HT-29 (cell line): ENCODE measurements around the gene SYNDIG1. TPM values are rescaled to one million over a fixed set of nuclear protein-coding genes. Genes with fewer than 3 reads are reported as not detected.

Source experiments
- DNase-seq: peaks from one replicate; pipeline ENCODE4 v3.0.0-alpha.2; 2015; ENCODE audit warnings: low spot score
- total RNA-seq: library from RNA; depleted of rRNA; stranded (reverse); fragments of >200 nt; shearing (Covaris generic); gene quantifications from 2 replicates; pipeline ENCODE4 v1.2.3, GENCODE V29; 2014

Gene SYNDIG1
- total RNA-seq, 1 experiment from 2014 or later, result not detected

- DNase-seq, result no peak
These were observed 161.2 kb downstream of the SYNDIG1 start for GRCh38 chr20:24630486-24631172.

- no peak for DNase-seq
These were observed 161.7 kb downstream of the SYNDIG1 start for GRCh38 chr20:24631173-24631505.

DNA sequence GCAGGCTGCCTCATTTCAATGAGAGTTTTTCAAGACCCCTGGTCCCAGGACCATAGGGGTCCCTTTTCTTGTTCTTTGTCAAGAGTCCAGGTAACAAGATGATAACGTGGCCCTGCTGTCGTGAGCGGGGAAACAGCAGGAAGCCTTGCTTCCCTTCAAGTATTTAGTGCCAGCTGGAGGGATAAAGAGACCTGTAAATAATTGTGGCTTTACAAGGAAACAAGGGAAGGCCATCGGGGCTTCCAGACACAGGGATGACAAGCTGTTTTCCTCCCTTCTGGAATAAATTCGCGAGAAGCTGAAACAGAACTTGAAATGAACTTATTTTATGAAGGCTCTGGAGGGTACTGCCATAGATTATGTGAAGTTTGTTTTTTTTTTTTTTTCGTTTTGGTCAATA lies 163.2 kb downstream of the SYNDIG1 start:
- no peak for DNase-seq

- no peak for DNase-seq
These were observed 163.6 kb downstream of the SYNDIG1 start for GRCh38 chr20:24633026-24633425.

DNA sequence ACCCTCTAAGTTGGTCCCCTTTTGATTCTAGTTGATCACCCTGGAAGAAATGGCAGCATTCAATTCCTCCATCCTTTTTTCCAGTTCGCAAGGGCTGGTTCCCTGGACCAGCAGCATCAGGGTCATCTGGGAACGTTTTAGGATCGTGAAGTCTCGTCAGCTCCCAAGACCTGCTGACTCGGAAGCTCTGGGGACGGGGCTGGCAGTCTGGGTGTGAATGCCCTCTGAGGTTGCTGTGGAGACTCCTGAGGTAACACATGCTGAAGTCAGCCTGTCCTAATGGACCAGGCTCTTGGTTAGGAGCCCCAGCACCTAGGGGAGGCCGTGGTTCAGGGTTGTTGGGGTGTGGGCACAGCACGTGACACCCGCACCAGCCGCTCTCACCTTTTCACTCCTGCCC lies 164.1 kb downstream of the SYNDIG1 start:
- no peak for DNase-seq

GRCh38 chr20:24634855-24635254 lies 165.4 kb downstream of the SYNDIG1 start:
- DNase-seq, result peak; percentile 45

- no peak for DNase-seq
These were observed 167.2 kb downstream of the SYNDIG1 start for GRCh38 chr20:24636626-24637025.

DNA sequence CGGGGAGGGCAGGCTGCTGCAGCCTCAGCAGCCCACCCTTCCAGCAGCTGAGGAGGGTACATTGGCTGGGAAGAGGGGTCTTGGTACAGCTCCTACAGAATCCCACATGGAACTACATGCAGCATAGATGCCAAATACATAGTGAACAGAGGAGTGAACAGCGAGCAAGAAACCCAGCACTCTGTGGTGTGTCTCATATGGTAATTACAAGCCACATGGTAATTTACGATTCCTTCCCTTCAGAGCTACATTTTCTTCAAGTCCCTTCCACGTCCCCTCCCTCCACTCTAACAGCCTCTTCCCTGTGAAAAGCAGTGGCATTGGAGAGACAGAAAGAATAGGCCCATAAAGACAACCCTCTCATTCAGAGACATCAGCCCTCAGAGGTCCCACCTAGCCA lies 167.7 kb downstream of the SYNDIG1 start:
- no peak for DNase-seq

DNA sequence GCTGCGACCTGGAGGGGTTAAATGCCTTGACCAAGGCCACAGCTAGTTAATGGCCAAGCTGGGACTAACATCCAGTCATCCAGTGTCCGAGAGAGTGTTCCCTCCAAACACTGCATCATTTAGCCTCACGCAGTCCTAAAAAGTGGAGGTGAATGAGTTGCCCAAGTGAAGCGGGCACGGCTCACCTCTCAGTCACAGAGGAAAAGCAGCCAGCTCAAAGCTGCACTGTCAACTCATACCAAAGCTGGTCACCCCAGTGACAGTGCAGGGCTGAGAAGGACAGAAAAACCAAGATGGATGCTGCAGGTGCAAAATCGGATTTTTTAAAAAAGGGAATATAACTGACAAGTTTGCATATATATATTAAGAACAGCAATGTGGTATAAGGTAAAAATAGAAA lies 168.5 kb downstream of the SYNDIG1 start:
- no peak for DNase-seq

DNA sequence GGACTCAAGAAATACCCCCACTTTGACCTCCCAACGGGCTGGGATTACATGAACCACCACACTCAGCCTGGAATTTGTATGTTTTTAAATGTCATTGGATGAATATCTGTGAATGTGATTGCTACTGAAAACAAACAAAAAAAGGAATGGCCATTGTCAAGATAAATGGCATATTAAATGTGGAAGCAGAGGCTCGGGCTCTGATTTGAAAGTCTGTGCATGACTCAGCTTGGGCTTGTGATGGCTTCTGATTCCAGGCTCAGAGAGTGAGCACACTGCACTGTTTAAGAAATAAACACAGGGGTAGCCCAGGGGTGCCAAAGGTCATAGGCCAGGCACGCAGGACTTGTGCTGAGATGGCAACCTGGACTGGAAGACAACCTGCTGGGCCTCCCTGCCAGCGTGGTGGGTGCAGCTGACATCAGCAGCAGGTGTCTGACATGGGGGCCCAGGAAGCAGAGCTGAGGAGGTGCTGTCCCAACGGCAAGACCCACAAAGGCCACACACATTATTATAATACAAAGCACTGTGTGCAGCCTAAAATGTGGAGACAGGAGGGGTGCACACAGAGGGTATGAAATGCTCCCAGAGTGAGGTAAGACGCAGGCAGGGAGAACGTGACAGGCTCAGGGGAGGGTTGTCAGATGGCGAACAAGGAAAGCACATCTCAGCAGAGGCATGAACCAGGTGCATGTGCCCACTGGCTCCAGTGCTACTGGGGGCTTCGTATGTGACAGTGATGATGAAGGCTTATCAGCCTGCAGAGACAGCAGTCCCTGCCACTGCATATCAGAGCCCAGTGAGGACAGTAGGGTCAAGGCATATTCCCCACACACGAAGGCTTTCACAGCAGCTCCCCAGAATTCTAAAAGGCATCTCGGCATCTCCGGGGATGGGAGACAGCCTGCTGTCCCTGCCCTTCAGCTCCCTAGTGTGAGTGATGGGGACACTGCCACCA lies 169.4 kb downstream of the SYNDIG1 start:
- no peak for DNase-seq

DNA sequence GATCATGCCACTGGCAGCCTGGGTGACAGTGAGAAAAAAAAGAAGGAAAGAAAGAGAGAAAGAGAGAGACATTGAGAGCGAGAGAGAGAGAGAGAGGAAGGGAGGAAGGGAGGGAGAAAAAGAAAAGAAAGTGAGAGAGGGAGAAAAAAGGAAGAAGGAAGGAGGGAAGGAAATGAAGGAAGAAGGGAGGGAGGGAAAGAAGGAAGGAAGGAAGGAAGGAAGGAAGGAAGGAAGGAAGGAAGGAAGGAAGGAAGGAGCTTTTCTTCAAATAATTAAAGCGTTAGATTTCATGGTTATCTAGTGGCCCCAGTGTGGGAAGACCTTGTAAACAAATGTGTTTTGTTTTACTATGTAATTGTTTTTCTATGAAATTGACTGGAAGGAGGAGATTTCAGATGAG lies 170.8 kb downstream of the SYNDIG1 start:
- DNase-seq, result no peak

GRCh38 chr20:24640686-24641085 lies 171.3 kb downstream of the SYNDIG1 start:
- no peak for DNase-seq

GRCh38 chr20:24643731-24644626 lies 174.6 kb downstream of the SYNDIG1 start:
- DNase-seq, result no peak

- DNase-seq, result no peak
These were observed 176.9 kb downstream of the SYNDIG1 start for GRCh38 chr20:24646321-24646720.

GRCh38 chr20:24647713-24648112 lies 178.3 kb downstream of the SYNDIG1 start:
- DNase-seq, result no peak

GRCh38 chr20:24648481-24648880 lies 179.1 kb downstream of the SYNDIG1 start:
- no peak for DNase-seq

DNA sequence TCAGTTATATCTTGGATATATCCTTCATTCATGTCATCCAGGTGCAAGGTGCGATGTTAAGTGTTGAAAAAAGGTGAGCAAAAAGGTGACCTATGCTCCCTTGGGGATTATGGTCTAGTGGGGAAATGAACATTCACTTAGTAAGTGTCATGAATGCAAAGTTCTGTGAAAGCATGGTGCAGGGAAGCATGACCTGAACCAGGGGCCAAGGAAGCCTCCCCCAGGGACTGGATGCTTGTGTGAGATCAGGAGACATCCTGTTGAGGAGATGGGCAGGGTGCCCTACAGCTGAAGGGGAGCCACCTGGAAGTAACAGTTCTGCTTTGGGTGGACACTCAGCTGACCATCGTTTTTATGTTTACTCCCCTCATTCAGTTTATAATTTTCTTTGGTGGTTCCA lies 179.5 kb downstream of the SYNDIG1 start:
- no peak for DNase-seq

- no peak for DNase-seq
These were observed 180.5 kb downstream of the SYNDIG1 start for GRCh38 chr20:24649787-24650490.

- DNase-seq, result no peak
These were observed 181.9 kb downstream of the SYNDIG1 start for GRCh38 chr20:24651171-24651975.

DNA sequence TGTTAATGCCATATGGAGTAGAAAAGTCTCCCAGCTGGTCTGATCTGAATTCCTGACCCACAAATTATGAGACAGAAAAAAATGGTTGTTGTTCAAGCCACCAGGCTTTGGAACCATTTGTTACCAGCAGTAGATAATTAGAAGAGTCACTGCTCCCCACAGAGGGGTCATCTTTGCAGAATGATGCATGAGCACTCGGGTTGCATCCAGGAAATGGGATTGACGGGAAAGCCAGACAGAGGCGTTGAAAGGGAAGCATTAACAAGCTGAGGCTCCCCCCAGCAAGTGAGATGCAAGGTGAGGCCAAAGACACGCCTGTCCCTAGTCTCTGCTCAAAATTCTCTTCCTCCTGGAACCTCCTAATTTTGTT lies 182.5 kb downstream of the SYNDIG1 start:
- DNase-seq, result no peak

GRCh38 chr20:24653306-24653705 lies 183.9 kb downstream of the SYNDIG1 start:
- no peak for DNase-seq
